GM21825 (cell line): ENCODE data around the gene CEP295NL.
"Not testable (repeated sequence)": the region's sequence is repeated elsewhere in the genome, so short reads cannot be mapped to it uniquely, and the experiment has no call there.

Source experiments
- ATAC-seq: cut with Tn5 transposase; IDR thresholded peaks from one replicate; pipeline ENCODE4 v1.9.1; 2021; ENCODE audit warnings: mild to moderate bottlenecking, moderate library complexity; ENCODE audit not compliant: unreplicated experiment

CEP295NL gene

GRCh38 chr17:78891406-78892061 is 11.5 kb downstream of the CEP295NL start:
- ATAC-seq, result no peak

DNA sequence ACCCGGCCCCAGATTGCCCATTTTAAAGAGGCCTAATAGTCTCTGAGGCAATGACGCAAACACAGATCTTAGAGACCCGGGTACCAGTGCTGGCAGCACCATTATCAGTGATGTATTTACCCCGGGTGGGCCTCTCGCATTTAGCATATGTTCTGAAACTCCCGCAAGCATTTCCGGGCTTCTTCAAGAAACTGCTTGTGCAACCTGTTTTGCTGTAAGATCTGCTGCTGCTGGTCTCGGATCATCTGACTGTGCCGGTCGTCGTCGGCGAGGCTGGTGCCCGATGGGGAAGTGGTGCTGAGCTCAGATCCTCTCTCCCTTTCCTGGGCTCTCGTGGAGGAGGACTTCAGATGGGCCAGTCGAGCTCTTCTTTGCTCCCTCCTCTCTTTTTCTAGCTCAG is 12.5 kb downstream of the CEP295NL start:
- ATAC-seq, result no peak

GRCh38 chr17:78890096-78890495 is 12.9 kb downstream of the CEP295NL start:
- not testable (repeated sequence) for ATAC-seq

- ATAC-seq, result no peak
Measured at GRCh38 chr17:78889531-78889930, 13.5 kb downstream of the CEP295NL start.

DNA sequence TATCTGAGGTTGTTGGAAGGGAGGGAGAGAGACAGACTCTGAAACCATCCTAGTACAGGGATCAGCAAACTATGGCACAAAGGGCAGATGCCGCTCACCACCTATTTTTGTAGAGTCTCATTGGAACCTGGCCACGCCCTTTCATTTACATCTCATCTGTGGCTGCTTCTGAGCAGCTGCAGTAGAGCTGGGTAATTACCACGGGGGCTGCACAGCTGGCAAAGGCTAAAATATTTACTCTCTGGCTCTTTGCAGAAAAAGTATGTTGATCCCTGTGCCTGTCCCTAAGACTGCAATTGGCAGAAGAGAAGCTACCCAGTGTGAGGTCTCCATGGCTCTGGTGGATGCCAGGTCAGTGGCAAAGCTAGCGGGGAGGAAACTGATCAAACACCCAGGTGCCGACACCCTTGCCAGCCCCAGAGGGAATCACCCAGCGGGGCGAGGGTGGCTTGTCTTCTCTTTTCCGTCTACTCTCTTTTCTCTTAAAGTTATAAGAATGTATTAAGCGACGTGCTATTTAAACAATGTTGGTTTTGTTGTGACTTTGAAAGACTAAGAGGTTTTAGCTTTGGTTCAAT is 14.0 kb downstream of the CEP295NL start:
- no peak for ATAC-seq

GRCh38 chr17:78886954-78887353 is 16.0 kb downstream of the CEP295NL start:
- no peak for ATAC-seq

- no peak for ATAC-seq
Measured at GRCh38 chr17:78885956-78886355, 17.0 kb downstream of the CEP295NL start.

GRCh38 chr17:78884876-78885667 is 17.9 kb downstream of the CEP295NL start:
- no peak for ATAC-seq

DNA sequence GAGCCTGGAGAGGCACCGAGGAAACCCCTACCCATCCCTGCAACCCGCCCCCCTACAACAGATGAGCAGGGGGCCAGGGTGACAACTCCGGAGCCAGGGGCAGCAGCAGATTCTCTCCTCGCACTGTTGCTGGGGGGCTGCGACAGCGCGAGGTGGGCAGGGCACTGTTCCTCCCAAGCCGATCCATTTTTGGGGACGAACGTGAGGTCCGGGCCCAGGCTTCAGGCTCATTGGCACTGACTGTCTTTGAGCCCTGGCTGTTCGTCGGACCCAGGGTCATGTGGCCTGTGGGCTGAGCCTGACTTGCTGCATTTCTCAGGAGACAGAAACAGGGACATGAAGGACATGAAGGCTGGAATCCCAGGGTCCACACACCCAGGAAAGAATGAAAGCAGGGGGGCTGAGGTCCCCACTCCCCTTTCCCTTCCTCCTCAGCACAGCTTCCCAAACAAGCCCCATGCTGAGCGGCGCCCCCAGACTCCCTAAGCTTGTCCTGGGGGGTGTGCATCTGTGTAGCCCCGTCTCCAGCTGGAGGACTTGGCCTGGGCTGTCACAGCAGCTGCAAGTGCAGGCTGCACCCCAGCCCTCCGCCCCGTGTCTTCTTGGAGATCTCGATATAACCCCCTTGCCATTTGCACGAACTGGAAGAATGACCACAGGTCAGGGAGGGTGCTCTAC is 18.7 kb downstream of the CEP295NL start:
- ATAC-seq, result no peak

GRCh38 chr17:78883533-78884131 is 19.4 kb downstream of the CEP295NL start:
- no peak for ATAC-seq

- ATAC-seq, result no peak
Measured at GRCh38 chr17:78883089-78883532, 19.9 kb downstream of the CEP295NL start.

GRCh38 chr17:78882540-78883088 is 20.4 kb downstream of the CEP295NL start:
- ATAC-seq, result no peak

DNA sequence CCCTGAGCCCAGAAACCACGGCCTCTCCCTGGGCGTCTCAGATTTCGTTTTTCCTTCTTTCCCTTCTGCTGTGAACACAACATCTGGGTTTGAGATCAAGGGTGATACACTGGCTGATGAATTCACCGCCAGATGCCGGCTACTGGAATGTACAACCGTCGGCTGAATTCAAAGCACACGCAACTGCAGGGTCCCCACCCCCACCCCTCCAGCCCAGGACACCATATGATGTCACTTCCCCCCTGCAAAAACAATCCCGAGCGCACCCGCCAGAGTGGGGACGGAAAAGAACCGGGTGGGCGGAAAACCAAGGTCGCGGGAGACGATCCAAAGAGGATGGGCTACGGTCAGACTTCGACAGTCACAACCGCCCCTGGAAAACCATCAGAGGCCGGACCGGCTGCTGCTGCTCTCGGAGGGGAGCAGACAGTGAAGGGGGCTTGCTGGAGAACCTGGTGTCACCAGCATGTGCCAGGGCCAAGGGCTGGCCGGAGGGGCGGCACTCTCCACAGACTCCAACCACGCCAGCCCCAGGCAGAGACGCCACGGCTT is 23.3 kb downstream of the CEP295NL start:
- no peak for ATAC-seq

GRCh38 chr17:78878871-78879527 is 24.0 kb downstream of the CEP295NL start:
- no peak for ATAC-seq

- ATAC-seq, result no peak
Measured at GRCh38 chr17:78878261-78878660, 24.7 kb downstream of the CEP295NL start.

DNA sequence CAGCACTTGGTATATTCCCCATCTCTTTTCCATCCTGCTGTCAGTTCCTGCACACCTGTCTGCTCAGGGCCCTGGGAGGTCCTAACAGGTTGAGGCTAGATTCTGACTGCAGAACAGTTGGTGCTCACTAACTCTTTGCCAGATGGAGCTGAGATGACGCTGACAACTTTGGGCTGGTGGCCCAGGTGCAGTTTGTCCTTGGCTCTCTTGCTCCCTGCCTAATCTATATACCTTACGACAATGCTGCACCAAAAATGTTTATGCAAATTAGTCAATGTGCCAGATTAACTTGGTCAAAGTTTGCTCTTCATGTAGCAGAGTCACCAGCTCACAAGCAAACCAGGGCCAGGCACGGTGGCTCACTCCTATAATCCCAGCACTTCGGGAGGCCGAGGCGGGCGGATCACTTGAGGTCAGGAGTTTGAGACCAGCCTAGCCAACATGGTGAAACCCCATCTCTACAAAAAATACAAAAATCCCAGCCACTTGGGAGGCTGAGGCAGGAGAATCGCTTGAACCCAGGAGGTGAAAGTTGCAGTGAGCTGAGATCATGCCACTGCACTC is 26.0 kb downstream of the CEP295NL start:
- not testable (repeated sequence) for ATAC-seq

GRCh38 chr17:78876094-78876597 is 26.9 kb downstream of the CEP295NL start:
- ATAC-seq, result no peak

GRCh38 chr17:78875363-78876093 is 27.5 kb downstream of the CEP295NL start:
- no peak for ATAC-seq
